Measurements from ENCODE around the gene C11orf54. TPM values are rescaled to one million over a fixed set of nuclear protein-coding genes. Genes with fewer than 3 reads are reported as not detected.
A peak's percentile ranks its signal among the peaks of the same experiment; 100 is the strongest.

C11orf54 gene
- total and polyA plus RNA-seq, 3 experiments from 2014 or later: 14.9 to 18.6 (median 16.8) TPM

DNA sequence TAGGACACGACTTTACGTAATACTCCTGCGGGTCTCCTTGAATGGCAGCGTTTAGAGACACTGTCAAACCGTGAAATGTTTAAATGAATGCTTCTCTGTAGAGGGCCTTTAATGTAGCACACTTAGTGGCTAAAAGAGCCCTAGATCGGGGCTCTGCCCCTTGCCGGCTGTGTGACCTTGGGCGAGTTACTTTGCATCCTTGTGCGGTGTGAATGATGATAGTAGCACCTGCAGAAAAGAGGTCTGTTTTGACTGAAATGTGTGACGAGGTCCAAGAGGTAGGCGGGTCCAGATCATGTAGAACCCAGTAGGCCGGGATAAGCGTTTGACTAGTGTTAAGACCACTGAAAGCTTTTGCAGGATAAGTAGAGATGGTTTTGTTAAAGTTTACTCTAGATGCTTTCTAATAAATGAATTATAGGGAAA, 43.5 kb downstream of the C11orf54 start:
- Mint-ChIP-seq H3K4me3 (peak overlapping the region; percentile 92 to 100 (median 97)), H3K27me3 (no peaks in the 10 kb centered on the region), H3K4me1 (peaks cover 48 to 63% (median 53%) of the 10 kb centered on the region in 3 donors), H3K9me3 (no peaks in the 10 kb centered on the region), H3K27ac (peak overlapping the region; percentile 83 to 98 (median 92)), H3K36me3 (peaks cover 0 to 42% (median 8%) of the 10 kb centered on the region in 3 donors)
- H3K27me3 ChIP-seq (ENCODE audit: insufficient read depth, low read length, poor library complexity, severe bottlenecking): no peaks in the 10 kb centered on the region
- H3K36me3 ChIP-seq (ENCODE audit: insufficient read depth, low read length): peaks cover 3% of the 10 kb centered on the region
- H3K27ac ChIP-seq (ENCODE audit: low read depth, low read length): peak overlapping the region; percentile 93
- ChIA-PET POLR2A (interaction anchor here (0.7 to 3.0 kb wide), 2 partner anchors 45 to 1999 kb away, joined by 3 to 93 read pairs; partner anchors contain the start of genes C11orf54 and TAF1D), CTCF (interaction anchor here (1.3 kb wide), 1 partner anchor 47 kb away, joined by 3 read pairs; no protein-coding TSS in a partner anchor)
- DNase-seq: no peak
- H3K9me3 ChIP-seq (ENCODE audit: low read length): no peaks in the 10 kb centered on the region
- H3K4me3 ChIP-seq (ENCODE audit: low read length): peak overlapping the region; percentile 86
- H3K4me1 ChIP-seq (ENCODE audit: insufficient read depth, low read length): peaks cover 31% of the 10 kb centered on the region

DNA sequence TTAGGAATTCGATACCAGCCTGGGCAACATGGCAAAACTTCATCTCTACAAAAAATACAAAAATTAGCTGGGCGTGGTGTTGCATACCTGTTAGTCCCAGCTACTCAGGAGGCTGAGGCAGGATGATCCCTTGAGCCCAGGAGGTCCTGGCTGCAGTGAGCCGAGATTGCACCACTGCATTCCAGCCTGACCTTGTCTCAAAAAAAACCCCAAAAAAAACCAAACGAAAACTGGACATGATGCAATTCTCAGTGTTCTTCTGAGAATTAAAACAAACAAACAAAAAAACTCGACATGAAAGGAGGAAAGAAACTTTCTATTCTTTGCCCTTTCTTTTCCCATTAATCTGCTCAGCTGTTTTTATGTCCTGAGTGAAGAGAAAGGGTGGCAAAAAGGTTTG, 50.0 kb downstream of the C11orf54 start:
- H3K4me3 ChIP-seq (ENCODE audit: low read length): no peak overlapping the region
- Mint-ChIP-seq H3K27me3 (no peaks in the 10 kb centered on the region), H3K4me3 (no peak overlapping the region), H3K4me1 (peaks cover 25 to 48% (median 32%) of the 10 kb centered on the region in 3 donors), H3K9me3 (no peaks in the 10 kb centered on the region), H3K36me3 (peaks cover 8 to 86% (median 20%) of the 10 kb centered on the region in 3 donors), H3K27ac (peak overlapping the region in 1 of 8 donors; percentile 54)
- H3K27me3 ChIP-seq (ENCODE audit: insufficient read depth, low read length, poor library complexity, severe bottlenecking): no peaks in the 10 kb centered on the region
- DNase-seq: no peak
- H3K4me1 ChIP-seq (ENCODE audit: insufficient read depth, low read length): peaks cover 9% of the 10 kb centered on the region
- H3K27ac ChIP-seq (ENCODE audit: low read depth, low read length): no peak overlapping the region
- CTCF ChIA-PET: interaction anchor here (2.0 kb wide), 1 partner anchor 10 kb away, joined by 6 read pairs; no protein-coding TSS in a partner anchor
- H3K36me3 ChIP-seq (ENCODE audit: insufficient read depth, low read length): peaks cover 55% of the 10 kb centered on the region
- POLR2A ChIA-PET: interaction anchor here (0.8 kb wide), 1 partner anchor 51 kb away, joined by 3 read pairs; the partner anchor contains the start of gene TAF1D
- H3K9me3 ChIP-seq (ENCODE audit: low read length): no peaks in the 10 kb centered on the region

DNA sequence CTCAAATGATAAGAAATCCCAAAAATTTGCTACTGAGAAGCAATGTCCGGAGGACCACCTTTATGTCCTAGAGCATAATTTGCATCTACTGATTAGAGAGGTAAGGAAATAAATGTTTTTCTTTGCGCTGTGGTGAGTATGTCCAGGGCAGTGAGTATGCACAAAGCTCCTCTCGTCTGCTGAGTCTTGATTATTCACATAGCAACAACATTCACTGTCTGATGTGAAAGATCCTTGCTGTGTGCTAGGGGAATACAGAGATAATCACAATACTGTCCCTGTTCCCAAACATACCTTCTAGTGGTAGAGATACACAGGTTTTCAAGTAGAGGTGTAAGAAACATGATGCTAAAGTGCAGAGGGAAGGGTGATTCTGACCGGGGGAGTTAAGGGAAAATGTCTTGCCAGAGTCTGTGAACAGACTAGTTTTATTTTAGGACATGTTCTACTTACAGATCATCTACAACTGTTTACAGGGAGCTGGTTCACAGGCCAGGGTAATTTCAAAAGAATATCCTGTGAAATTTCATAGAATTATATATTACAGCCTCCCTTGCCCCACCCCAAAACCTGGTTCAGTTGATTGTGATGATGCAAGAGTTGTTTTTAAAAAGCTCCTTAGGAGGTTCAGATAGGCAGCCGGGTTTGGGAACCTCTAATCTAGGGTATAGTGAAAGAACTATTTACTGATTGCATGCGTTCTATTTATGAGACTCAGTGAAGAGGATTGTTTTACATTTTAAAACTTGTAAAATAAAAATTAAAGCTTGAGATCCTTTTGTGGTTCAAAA, 55.2 kb downstream of the C11orf54 start:
- ChIA-PET CTCF (interaction anchor here (1.5 kb wide), 1 partner anchor 11 kb away, joined by 4 read pairs; no protein-coding TSS in a partner anchor), POLR2A (no interaction called here)
- DNase-seq: no peak
- peaks cover 8 to 28% (median 16%) of the 10 kb centered on the region in 3 donors for H3K4me1 Mint-ChIP-seq
- H3K9me3 Mint-ChIP-seq: no peaks in the 10 kb centered on the region
- no peaks in the 10 kb centered on the region for H3K4me1 ChIP-seq (ENCODE audit: insufficient read depth, low read length)
- peak overlapping the region in 2 of 8 donors; percentile 9 to 38 for H3K27ac Mint-ChIP-seq
- no peaks in the 10 kb centered on the region for H3K9me3 ChIP-seq (ENCODE audit: low read length)
- H3K27me3 ChIP-seq (ENCODE audit: insufficient read depth, low read length, poor library complexity, severe bottlenecking): no peaks in the 10 kb centered on the region
- peaks cover 66% of the 10 kb centered on the region for H3K36me3 ChIP-seq (ENCODE audit: insufficient read depth, low read length)
- H3K27me3 Mint-ChIP-seq: no peaks in the 10 kb centered on the region
- H3K36me3 Mint-ChIP-seq: peaks cover 3 to 82% (median 29%) of the 10 kb centered on the region in 3 donors
- no peak overlapping the region for H3K4me3 Mint-ChIP-seq
- H3K4me3 ChIP-seq (ENCODE audit: low read length): no peak overlapping the region
- H3K27ac ChIP-seq (ENCODE audit: low read depth, low read length): no peak overlapping the region

DNA sequence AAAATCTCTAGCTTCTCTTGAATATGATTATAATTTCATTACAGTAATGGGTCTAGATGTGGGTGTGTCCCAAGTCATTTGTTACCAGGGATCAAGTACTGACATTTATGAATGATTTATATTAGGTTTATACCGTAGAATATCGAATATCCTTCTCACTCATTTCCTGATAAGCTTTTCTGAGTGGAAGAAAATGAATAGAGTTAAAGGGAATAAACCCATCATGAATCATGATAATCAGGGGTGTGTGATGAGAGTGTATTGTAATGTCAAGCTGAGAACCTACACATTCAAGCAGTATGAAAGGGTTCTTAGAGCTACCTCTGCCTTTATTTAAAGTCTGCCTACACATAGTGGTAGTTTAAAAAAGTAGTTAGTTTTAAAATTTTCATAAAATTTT, 59.9 kb downstream of the C11orf54 start:
- POLR2A ChIA-PET: no interaction called here
- CTCF ChIA-PET: interaction anchor here (2.3 to 2.6 kb wide), 2 partner anchors 10 to 17 kb away, joined by 6 to 8 read pairs; partner anchors contain the start of gene MED17
- Mint-ChIP-seq H3K4me1 (peaks cover 12 to 37% (median 17%) of the 10 kb centered on the region in 3 donors), H3K4me3 (no peak overlapping the region), H3K27ac (peak overlapping the region in 1 of 8 donors; percentile 71), H3K36me3 (peaks cover 3 to 84% (median 31%) of the 10 kb centered on the region in 3 donors), H3K27me3 (no peaks in the 10 kb centered on the region), H3K9me3 (no peaks in the 10 kb centered on the region)
- Histone ChIP-seq H3K4me1 (ENCODE audit: insufficient read depth, low read length) (no peaks in the 10 kb centered on the region), H3K4me3 (ENCODE audit: low read length) (no peak overlapping the region), H3K9me3 (ENCODE audit: low read length) (no peaks in the 10 kb centered on the region), H3K27me3 (ENCODE audit: insufficient read depth, low read length, poor library complexity, severe bottlenecking) (no peaks in the 10 kb centered on the region), H3K27ac (ENCODE audit: low read depth, low read length) (no peak overlapping the region), H3K36me3 (ENCODE audit: insufficient read depth, low read length) (peaks cover 48% of the 10 kb centered on the region)
- no peak for DNase-seq

DNA sequence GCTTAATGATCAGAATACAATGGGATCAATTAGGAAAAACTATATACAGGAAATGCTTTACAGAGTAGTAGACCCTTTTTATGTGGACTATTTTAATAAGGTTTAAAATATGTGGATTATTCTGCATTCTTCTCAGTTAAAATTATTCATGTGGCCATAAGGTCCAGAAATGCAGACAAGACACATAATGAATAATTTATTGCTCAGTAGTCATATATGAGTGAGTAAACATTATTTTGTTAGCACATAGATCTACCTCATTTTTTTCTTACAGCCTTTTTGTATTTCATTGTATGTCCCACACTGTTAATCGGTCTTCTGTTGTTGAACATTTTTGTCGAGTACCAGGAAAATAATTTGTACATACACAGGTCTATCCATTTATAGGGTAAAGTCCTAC, 63.4 kb downstream of the C11orf54 start:
- H3K4me1 ChIP-seq (ENCODE audit: insufficient read depth, low read length): no peaks in the 10 kb centered on the region
- POLR2A ChIA-PET: no interaction called here
- peak overlapping the region in 2 of 8 donors; percentile 2 to 61 for H3K27ac Mint-ChIP-seq
- H3K27me3 Mint-ChIP-seq: no peaks in the 10 kb centered on the region
- peaks cover 0 to 85% (median 20%) of the 10 kb centered on the region in 3 donors for H3K36me3 Mint-ChIP-seq
- peaks cover 12 to 28% (median 14%) of the 10 kb centered on the region in 3 donors for H3K4me1 Mint-ChIP-seq
- H3K36me3 ChIP-seq (ENCODE audit: insufficient read depth, low read length): peaks cover 54% of the 10 kb centered on the region
- no peaks in the 10 kb centered on the region for H3K9me3 Mint-ChIP-seq
- no peak overlapping the region for H3K27ac ChIP-seq (ENCODE audit: low read depth, low read length)
- no peak for DNase-seq
- CTCF ChIA-PET: no interaction called here
- H3K27me3 ChIP-seq (ENCODE audit: insufficient read depth, low read length, poor library complexity, severe bottlenecking): no peaks in the 10 kb centered on the region
- no peak overlapping the region for H3K4me3 ChIP-seq (ENCODE audit: low read length)
- no peak overlapping the region for H3K4me3 Mint-ChIP-seq
- no peaks in the 10 kb centered on the region for H3K9me3 ChIP-seq (ENCODE audit: low read length)

DNA sequence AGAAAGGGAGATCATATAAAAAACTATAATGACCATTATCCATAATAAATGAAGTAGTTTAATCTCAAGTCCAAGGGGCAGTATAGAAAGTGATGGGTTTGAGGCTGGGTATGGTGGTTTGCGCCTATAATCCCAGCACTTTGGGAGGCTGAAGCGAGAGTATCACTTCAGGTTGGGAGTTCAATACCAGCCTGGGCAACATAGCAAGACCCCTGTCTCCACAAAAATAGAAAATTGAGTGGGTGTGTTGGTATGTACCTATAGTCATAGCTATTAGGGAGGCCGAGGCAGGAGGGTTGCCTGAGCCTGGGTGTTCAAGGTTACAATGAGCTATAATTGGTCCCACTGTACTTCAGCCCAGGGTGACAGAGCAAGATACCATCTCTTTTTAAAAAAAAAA, 66.5 kb downstream of the C11orf54 start:
- ChIA-PET CTCF (interaction anchor here (1.6 kb wide), 1 partner anchor 11 kb away, joined by 4 read pairs; no protein-coding TSS in a partner anchor), POLR2A (interaction anchor here (0.6 kb wide), 1 partner anchor 96 kb away, joined by 4 read pairs; no protein-coding TSS in a partner anchor)
- Histone ChIP-seq H3K36me3 (ENCODE audit: insufficient read depth, low read length) (peaks cover 48% of the 10 kb centered on the region), H3K4me1 (ENCODE audit: insufficient read depth, low read length) (no peaks in the 10 kb centered on the region), H3K4me3 (ENCODE audit: low read length) (no peak overlapping the region), H3K9me3 (ENCODE audit: low read length) (no peaks in the 10 kb centered on the region), H3K27ac (ENCODE audit: low read depth, low read length) (no peak overlapping the region), H3K27me3 (ENCODE audit: insufficient read depth, low read length, poor library complexity, severe bottlenecking) (no peaks in the 10 kb centered on the region)
- Mint-ChIP-seq H3K4me1 (peaks cover 4 to 19% (median 7%) of the 10 kb centered on the region in 3 donors), H3K36me3 (peaks cover 11 to 91% (median 22%) of the 10 kb centered on the region in 3 donors), H3K9me3 (no peaks in the 10 kb centered on the region), H3K4me3 (no peak overlapping the region), H3K27ac (no peak overlapping the region), H3K27me3 (no peaks in the 10 kb centered on the region)
- no peak for DNase-seq

DNA sequence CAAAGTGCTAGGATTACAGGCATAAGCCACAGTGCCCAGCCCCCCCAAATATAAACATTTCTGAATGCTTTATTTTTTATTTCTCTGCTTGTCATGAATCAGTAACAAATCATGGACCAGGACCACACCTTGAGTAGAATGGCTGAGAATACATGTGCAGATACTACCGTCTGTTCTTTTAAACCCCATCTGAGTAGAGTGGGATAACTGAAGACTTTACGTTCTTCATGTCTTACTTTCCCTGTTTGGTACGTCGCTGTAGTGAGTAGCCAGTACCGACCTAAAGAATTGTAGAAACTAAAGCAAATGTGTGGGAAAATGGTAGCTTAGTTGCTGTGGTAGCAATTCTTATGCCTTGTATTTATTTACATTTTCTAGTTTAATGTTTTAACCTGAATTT, 72.5 kb downstream of the C11orf54 start:
- peaks cover 11 to 69% (median 22%) of the 10 kb centered on the region in 3 donors for H3K36me3 Mint-ChIP-seq
- Histone ChIP-seq H3K4me1 (ENCODE audit: insufficient read depth, low read length) (no peaks in the 10 kb centered on the region), H3K36me3 (ENCODE audit: insufficient read depth, low read length) (peaks cover 31% of the 10 kb centered on the region), H3K27ac (ENCODE audit: low read depth, low read length) (no peak overlapping the region), H3K9me3 (ENCODE audit: low read length) (no peaks in the 10 kb centered on the region), H3K27me3 (ENCODE audit: insufficient read depth, low read length, poor library complexity, severe bottlenecking) (no peaks in the 10 kb centered on the region), H3K4me3 (ENCODE audit: low read length) (no peak overlapping the region)
- no peak for DNase-seq
- H3K27me3 Mint-ChIP-seq: no peaks in the 10 kb centered on the region
- H3K9me3 Mint-ChIP-seq: no peaks in the 10 kb centered on the region
- CTCF ChIA-PET: no interaction called here
- no peaks in the 10 kb centered on the region for H3K4me1 Mint-ChIP-seq
- POLR2A ChIA-PET: no interaction called here
- no peak overlapping the region for H3K4me3 Mint-ChIP-seq
- H3K27ac Mint-ChIP-seq: no peak overlapping the region
